Right forelimb (tissue), 1 donor: Measurements from ENCODE around the gene PCDHGA7.
"Not testable (repeated sequence)": the region's sequence is repeated elsewhere in the genome, so short reads cannot be mapped to it uniquely, and the experiment has no call there.

Experiments
- DNase-seq: peaks from one replicate; pipeline ENCODE4 v3.0.0-alpha.2; 2018

PCDHGA7 gene

GRCh38 chr5:141382469-141383294 is at the start of gene PCDHGA7:
PCDHGA7 (plus strand) TSS chr5:141382742; CDS start chr5:141382900, 158 bp downstream.
- DNase-seq: no peak

DNA sequence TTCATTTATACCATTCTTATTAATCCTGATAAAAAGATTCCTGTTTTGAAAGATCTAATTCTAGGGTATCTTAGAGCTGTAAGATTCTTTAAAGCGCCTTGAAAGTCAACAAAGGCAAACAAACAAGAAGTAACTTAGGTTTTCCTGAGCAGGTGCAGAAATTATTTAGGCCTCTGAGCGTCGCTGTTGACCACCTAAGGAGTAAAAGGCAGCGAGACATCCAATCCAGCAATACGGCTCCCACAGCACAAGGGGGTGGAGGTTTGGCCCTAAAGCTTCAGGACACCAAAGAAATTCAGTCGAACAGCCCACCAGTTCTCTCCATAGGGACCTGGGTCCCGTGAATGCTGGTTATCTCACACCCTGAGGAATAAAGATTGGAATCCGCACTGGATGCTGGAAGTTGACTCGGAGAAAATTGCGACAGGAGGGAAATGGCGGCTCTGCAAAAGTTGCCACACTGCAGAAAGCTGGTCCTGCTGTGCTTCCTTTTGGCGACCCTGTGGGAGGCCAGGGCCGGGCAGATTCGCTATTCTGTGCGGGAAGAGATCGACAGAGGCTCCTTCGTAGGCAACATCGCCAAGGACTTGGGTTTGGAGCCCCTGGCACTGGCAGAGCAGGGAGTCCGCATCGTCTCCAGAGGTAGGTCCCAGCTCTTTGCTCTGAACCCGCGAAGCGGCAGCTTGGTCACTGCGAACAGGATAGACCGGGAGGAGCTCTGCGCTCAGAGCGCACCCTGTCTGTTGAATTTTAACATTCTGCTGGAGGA is 43.8 kb upstream of the PCDHGA7 start, which contains the start of gene PCDHGA2:
PCDHGA2 (plus strand) TSS at position 223 of the 769 bp plus-strand sequence.
- no peak for DNase-seq

DNA sequence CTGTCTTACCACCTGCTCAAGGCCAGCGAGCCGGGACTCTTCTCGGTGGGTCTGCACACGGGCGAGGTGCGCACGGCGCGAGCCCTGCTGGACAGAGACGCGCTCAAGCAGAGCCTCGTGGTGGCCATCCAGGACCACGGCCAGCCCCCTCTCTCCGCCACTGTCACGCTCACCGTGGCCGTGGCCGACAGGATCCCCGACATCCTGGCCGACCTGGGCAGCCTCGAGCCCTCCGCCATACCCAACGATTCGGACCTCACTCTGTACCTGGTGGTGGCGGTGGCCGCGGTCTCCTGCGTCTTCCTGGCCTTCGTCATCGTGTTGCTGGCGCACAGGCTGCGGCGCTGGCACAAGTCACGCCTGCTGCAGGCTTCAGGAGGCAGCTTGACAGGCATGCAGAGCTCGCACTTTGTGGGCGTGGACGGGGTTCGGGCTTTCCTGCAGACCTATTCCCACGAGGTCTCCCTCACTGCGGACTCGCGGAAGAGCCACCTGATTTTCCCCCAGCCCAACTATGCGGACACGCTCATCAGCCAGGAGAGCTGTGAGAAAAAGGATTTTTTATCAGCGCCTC is 41.7 kb upstream of the PCDHGA7 start:
- not testable (repeated sequence) for DNase-seq

DNA sequence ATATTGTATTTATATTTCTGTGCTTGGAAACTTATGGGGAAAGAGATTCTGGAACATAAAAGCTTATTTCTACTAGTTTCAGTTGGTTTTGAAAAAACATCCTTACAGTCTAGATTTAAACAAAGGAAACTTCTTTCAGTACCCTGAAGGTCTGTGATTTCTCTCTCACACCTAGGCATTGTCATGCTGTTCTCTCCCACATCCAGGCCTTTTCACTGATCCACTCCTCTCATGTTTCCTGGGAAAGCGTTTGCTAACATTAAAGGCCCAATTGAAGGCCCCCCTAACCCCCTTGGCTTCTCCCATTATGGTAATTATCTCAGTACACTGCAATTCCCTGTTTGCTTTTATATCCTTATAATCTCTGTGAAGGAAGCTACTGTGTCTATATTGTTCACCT is 39.8 kb upstream of the PCDHGA7 start:
- no peak for DNase-seq

DNA sequence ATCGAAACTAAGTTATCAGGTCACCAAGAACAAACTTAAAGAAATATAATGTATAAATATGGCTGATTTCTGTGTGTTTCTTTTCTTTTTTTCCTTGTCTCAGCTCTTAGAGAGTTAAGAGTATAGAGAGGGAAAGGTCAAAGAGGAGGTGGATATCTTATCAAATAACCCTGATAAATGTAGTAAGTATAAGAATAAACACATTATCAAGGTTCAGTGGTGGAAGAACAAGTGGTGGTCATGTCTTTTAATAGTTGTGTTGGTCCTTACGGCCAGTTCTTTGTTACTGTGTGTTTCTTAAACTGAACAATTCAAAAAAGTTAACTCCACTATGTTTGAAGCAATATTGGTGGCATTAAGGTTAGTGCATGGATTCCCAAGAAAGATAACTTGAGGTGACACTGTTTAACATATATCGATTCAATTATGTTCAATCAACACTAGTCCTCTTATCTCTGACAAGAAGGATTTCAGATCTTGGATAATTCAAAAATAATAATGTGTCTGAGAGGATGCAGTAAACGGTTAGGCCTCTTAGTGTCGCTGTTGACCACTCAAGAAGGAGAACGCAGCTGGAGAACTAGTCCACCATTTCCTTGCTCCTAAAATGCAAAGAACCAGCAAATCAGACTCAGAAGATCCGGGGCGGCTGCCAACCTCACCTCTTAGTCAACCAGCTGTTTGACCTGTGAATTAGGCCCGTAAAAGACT is 39.1 kb upstream of the PCDHGA7 start, which contains the start of gene PCDHGA3:
PCDHGA3 (plus strand) TSS at position 588 of the 711 bp plus-strand sequence. CDS start 205 bp downstream, outside the sequence.
- no peak for DNase-seq

GRCh38 chr5:141343953-141344463 is 38.5 kb upstream of the PCDHGA7 start:
- no peak for DNase-seq

DNA sequence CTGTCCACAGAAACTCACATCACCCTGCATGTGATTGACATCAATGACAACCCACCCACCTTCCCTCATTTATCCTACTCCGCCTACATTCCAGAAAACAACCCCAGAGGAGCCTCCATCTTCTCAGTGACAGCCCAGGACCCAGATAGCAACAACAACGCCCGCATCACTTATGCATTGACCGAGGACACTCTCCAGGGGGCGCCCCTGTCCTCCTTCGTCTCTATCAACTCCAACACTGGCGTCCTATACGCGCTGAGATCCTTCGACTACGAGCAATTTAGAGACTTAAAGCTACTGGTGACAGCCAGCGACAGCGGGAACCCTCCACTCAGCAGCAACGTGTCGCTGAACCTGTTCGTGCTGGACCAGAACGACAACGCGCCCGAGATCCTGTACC is 37.2 kb upstream of the PCDHGA7 start:
- DNase-seq: no peak

DNA sequence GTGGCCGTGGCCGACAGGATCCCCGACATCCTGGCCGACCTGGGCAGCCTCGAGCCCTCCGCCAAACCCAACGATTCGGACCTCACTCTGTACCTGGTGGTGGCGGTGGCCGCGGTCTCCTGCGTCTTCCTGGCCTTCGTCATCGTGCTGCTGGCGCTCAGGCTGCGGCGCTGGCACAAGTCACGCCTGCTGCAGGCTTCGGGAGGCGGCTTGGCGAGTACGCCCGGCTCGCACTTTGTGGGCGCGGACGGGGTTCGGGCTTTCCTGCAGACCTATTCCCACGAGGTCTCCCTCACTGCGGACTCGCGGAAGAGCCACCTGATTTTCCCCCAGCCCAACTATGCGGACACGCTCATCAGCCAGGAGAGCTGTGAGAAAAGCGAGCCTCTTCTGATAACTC is 36.5 kb upstream of the PCDHGA7 start:
- DNase-seq: not testable (repeated sequence)

GRCh38 chr5:141349917-141350619 is 32.5 kb upstream of the PCDHGA7 start, which contains the start of gene PCDHGB1:
PCDHGB1 (plus strand) TSS chr5:141350099; CDS start chr5:141350261, 162 bp downstream.
- no peak for DNase-seq

- no peak for DNase-seq
Measured at GRCh38 chr5:141351591-141351990, 31.0 kb upstream of the PCDHGA7 start.

- DNase-seq: no peak
Measured at GRCh38 chr5:141354900-141355469, 27.6 kb upstream of the PCDHGA7 start, which contains the start of gene PCDHGA4. PCDHGA4 (plus strand) TSS chr5:141355021; CDS start chr5:141355108, 87 bp downstream.

GRCh38 chr5:141355641-141356040 is 26.9 kb upstream of the PCDHGA7 start:
- no peak for DNase-seq

- DNase-seq: no peak
Measured at GRCh38 chr5:141356133-141356532, 26.4 kb upstream of the PCDHGA7 start.

GRCh38 chr5:141356950-141357349 is 25.6 kb upstream of the PCDHGA7 start:
- no peak for DNase-seq

DNA sequence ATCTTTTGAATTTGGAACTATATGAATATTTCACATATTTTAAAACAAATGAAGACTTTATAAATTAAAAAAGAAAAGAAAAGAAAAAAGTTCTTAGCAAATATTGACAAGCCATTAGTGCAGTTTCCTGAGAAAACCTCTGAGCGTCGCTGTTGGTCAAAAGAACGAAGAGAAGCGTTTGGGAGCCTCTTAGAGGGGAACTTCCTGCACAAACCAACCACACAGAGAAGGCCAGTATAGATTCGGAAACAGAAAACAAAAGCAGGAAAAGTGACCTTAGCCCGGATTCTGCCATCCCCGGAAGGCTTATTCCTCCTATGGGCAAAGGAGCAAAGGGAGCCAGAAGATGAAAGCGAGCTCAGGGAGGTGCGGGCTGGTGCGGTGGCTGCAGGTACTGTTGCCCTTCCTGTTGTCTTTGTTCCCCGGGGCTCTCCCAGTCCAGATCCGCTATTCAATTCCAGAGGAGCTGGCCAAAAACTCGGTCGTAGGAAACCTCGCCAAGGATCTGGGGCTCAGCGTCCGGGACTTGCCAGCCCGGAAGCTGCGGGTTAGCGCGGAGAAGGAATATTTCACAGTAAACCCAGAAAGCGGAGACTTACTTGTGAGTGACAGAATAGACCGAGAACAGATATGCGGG is 22.6 kb upstream of the PCDHGA7 start, which contains the start of gene PCDHGB2:
PCDHGB2 (plus strand) TSS at position 205 of the 637 bp plus-strand sequence; CDS start at position 347, 142 bp downstream.
- no peak for DNase-seq

DNA sequence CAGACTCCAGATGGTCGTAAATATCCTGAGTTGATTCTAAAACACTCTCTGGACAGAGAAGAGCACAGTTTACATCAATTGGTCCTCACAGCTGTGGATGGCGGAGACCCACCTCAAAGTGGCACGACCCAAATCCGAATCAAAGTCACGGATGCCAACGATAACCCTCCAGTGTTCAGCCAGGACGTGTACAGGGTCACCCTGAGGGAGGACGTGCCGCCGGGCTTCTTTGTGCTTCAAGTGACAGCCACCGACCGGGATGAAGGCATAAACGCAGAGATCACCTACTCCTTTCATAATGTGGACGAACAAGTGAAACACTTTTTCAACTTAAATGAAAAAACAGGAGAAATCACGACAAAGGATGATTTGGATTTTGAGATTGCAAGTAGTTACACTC is 21.9 kb upstream of the PCDHGA7 start:
- DNase-seq: no peak

DNA sequence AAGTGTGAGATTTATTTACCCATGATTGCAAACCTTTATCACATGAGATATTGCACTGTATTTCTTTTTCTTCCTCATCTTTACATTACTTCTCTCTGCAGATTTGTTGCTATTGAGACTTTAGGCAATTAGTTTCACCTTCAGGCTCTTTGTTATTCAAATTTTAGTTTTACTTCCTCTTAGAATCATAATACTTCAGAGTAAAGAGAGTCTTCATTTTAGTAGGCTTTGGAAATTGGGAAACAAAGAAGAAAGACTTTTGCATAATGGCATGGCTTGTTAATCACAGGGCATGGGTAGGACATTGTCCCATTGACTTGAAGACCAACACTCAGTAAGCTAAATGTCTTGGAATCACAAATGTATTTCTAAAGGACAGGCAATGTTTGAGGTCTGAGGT is 19.8 kb upstream of the PCDHGA7 start:
- DNase-seq: no peak

GRCh38 chr5:141363952-141364660 is 18.4 kb upstream of the PCDHGA7 start, which contains the start of gene PCDHGA5:
PCDHGA5 (plus strand) TSS chr5:141364162; CDS start chr5:141364331, 169 bp downstream.
- no peak for DNase-seq

GRCh38 chr5:141366016-141366896 is 16.3 kb upstream of the PCDHGA7 start:
- DNase-seq: no peak
